Measurements from ENCODE around the gene SLC22A23. TPM values are rescaled to one million over a fixed set of nuclear protein-coding genes. Genes with fewer than 3 reads are reported as not detected.

Gene SLC22A23
- total RNA-seq, 1 donor from 2014 or later = 18.7 TPM

- DNase-seq (ENCODE audit: low read depth) (no peak), FAIRE-seq (no peak)
- TF ChIP-seq, protein P1, sequence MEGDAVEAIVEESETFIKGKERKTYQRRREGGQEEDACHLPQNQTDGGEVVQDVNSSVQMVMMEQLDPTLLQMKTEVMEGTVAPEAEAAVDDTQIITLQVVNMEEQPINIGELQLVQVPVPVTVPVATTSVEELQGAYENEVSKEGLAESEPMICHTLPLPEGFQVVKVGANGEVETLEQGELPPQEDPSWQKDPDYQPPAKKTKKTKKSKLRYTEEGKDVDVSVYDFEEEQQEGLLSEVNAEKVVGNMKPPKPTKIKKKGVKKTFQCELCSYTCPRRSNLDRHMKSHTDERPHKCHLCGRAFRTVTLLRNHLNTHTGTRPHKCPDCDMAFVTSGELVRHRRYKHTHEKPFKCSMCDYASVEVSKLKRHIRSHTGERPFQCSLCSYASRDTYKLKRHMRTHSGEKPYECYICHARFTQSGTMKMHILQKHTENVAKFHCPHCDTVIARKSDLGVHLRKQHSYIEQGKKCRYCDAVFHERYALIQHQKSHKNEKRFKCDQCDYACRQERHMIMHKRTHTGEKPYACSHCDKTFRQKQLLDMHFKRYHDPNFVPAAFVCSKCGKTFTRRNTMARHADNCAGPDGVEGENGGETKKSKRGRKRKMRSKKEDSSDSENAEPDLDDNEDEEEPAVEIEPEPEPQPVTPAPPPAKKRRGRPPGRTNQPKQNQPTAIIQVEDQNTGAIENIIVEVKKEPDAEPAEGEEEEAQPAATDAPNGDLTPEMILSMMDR (IDR thresholded peaks at IDR 0.05; ENCODE audit: insufficient read depth, low read length, severe bottlenecking) = no peak
- H3K27me3 ChIP-seq (ENCODE audit: control insufficient read depth, insufficient read depth, low read length) = no peaks in the 10 kb centered on the region
- H3K4me3 ChIP-seq (ENCODE audit: low read depth, low read length) = no peak overlapping the region
- H3K36me3 ChIP-seq (ENCODE audit: control insufficient read depth, insufficient read depth, low read length) = peaks cover 13% of the 10 kb centered on the region
Observed at GRCh38 chr6:3294396-3294795, 162.5 kb downstream of the SLC22A23 start.

DNA sequence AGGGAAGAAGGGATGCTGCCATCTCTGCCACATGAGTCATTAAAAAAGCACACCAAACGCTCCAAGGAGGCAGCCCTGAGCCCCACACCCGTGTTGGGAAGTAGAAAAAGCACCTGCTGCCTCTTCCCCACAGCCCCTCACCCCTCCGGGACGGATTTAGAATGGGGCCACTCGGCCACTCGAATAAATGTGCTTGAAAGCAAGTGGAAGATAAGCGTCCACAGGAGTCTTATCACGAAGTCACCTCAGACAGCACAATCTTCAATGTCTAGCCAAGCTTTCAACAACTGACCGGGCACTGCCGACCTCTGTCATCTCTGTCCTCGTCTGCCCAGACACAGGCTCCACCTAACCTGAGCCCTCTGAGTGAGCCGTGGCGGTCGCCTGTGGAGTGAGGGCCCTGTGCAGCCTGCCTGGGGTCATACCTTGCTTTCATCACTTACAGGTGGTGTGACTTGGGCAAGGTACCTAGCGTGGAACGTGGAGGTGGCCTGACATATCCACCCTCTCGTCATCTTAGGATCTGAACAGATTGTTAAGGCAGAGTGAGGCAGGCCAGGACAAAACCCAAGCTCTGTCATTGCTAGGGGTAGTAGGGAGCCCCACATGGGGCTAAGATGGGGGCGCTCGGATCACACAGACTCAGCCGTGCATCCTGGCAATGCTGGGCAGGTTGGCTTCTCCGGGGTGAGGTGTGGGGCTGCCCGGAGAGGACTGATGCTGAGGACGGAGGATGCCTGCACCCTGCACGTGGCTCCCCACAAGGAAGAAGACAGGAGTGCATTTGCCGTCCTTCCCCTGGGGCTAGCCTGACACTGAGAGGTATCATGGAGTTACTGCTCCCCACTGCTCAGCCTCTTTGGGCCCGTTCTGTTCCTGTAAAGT is 163.3 kb downstream of the SLC22A23 start:
- no peaks in the 10 kb centered on the region for H3K27me3 ChIP-seq (ENCODE audit: control insufficient read depth, insufficient read depth, low read length)

GRCh38 chr6:3292431-3293197 is 164.2 kb downstream of the SLC22A23 start:
- FAIRE-seq (no peak), DNase-seq (ENCODE audit: low read depth) (no peak)
- no peak overlapping the region for H3K4me3 ChIP-seq (ENCODE audit: low read depth, low read length)
- H3K36me3 ChIP-seq (ENCODE audit: control insufficient read depth, insufficient read depth, low read length) = peaks cover 11% of the 10 kb centered on the region
- TF ChIP-seq, protein P1 (IDR thresholded peaks at IDR 0.05; ENCODE audit: insufficient read depth, low read length, severe bottlenecking) = no peak
- no peaks in the 10 kb centered on the region for H3K27me3 ChIP-seq (ENCODE audit: control insufficient read depth, insufficient read depth, low read length)

More for the DNA sequence above, 163.3 kb downstream of the SLC22A23 start:
- Histone ChIP-seq H3K4me3 (ENCODE audit: low read depth, low read length) (no peak overlapping the region), H3K36me3 (ENCODE audit: control insufficient read depth, insufficient read depth, low read length) (peaks cover 13% of the 10 kb centered on the region)
- FAIRE-seq = peak; percentile 60
- DNase-seq (ENCODE audit: low read depth) = no peak
- TF ChIP-seq, protein P1 (IDR thresholded peaks at IDR 0.05; ENCODE audit: insufficient read depth, low read length, severe bottlenecking) = no peak

DNA sequence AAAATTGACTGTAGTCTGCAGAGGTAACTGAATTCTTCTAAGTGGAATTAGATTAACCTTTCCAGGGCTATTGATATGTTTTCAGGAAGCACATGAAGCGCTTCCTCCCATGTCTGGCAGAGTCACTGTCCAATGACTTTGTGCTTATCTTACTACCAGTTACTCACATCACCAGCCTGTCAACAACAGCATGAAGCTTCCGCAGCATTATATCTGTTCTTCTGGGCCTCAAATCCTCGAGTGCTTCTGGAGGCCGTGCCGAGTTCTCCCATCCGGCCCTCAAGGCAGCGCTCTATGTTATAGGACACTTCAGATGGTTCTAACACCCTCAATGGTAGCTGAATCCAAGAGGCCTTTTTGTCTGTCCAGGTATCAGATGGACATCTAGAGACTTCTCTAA is 164.9 kb downstream of the SLC22A23 start:
- TF ChIP-seq, protein P1 (IDR thresholded peaks at IDR 0.05; ENCODE audit: insufficient read depth, low read length, severe bottlenecking) = no peak
- Histone ChIP-seq H3K27me3 (ENCODE audit: control insufficient read depth, insufficient read depth, low read length) (no peaks in the 10 kb centered on the region), H3K4me3 (ENCODE audit: low read depth, low read length) (no peak overlapping the region), H3K36me3 (ENCODE audit: control insufficient read depth, insufficient read depth, low read length) (peaks cover 10% of the 10 kb centered on the region)
- DNase-seq (ENCODE audit: low read depth) (no peak), FAIRE-seq (no peak)

- Histone ChIP-seq H3K36me3 (ENCODE audit: control insufficient read depth, insufficient read depth, low read length) (peaks cover 10% of the 10 kb centered on the region), H3K4me3 (ENCODE audit: low read depth, low read length) (no peak overlapping the region), H3K27me3 (ENCODE audit: control insufficient read depth, insufficient read depth, low read length) (no peaks in the 10 kb centered on the region)
- TF ChIP-seq, protein P1 (IDR thresholded peaks at IDR 0.05; ENCODE audit: insufficient read depth, low read length, severe bottlenecking) = no peak
- DNase-seq (ENCODE audit: low read depth) = no peak
- FAIRE-seq = no peak
Observed at GRCh38 chr6:3291346-3291745, 165.5 kb downstream of the SLC22A23 start.

Measured in bronchial epithelial cell (primary cell).